ENCODE measurements around the gene WT1.

DNA sequence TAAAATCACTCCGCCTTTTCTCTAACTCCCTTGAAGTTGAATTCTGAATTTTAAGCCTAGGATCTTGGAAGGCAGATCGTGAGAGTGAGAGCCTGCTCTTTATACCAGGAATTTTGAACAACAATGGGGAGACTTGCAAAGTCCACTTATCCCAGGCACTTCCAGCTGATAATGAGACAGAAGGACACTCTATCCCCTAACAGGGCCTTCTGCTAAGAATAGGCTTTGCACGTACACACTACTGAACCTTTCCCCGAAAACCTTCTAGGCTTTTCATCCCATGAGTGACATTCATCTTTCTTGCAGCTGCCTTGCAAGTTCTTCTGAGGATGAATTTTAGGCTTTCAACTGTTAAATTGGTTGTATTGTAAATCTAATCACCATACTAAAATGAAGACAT is 44.0 kb upstream of the WT1 start:
- TF ChIP-seq, protein P1, sequence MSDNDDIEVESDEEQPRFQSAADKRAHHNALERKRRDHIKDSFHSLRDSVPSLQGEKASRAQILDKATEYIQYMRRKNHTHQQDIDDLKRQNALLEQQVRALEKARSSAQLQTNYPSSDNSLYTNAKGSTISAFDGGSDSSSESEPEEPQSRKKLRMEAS (IDR thresholded peaks at IDR 0.05), result no peak
- TF ChIP-seq CEBPB (IDR thresholded peaks at IDR 0.05), result no peak
- TF ChIP-seq RAD21 (IDR thresholded peaks at IDR 0.05; ENCODE audit: low read depth), result no peak
- TF ChIP-seq CREB1 (IDR thresholded peaks at IDR 0.05; ENCODE audit: low read depth), result no peak
- no peak for TF ChIP-seq EP300 (IDR thresholded peaks at IDR 0.05; ENCODE audit: borderline replicate concordance)
- TF ChIP-seq NFIC (IDR thresholded peaks at IDR 0.05), result no peak
- no peak for TF ChIP-seq YY1 (IDR thresholded peaks at IDR 0.05; ENCODE audit: low read depth)
- TF ChIP-seq TAF1 (IDR thresholded peaks at IDR 0.05; ENCODE audit: low read depth), result no peak
- TF ChIP-seq, protein P2, sequence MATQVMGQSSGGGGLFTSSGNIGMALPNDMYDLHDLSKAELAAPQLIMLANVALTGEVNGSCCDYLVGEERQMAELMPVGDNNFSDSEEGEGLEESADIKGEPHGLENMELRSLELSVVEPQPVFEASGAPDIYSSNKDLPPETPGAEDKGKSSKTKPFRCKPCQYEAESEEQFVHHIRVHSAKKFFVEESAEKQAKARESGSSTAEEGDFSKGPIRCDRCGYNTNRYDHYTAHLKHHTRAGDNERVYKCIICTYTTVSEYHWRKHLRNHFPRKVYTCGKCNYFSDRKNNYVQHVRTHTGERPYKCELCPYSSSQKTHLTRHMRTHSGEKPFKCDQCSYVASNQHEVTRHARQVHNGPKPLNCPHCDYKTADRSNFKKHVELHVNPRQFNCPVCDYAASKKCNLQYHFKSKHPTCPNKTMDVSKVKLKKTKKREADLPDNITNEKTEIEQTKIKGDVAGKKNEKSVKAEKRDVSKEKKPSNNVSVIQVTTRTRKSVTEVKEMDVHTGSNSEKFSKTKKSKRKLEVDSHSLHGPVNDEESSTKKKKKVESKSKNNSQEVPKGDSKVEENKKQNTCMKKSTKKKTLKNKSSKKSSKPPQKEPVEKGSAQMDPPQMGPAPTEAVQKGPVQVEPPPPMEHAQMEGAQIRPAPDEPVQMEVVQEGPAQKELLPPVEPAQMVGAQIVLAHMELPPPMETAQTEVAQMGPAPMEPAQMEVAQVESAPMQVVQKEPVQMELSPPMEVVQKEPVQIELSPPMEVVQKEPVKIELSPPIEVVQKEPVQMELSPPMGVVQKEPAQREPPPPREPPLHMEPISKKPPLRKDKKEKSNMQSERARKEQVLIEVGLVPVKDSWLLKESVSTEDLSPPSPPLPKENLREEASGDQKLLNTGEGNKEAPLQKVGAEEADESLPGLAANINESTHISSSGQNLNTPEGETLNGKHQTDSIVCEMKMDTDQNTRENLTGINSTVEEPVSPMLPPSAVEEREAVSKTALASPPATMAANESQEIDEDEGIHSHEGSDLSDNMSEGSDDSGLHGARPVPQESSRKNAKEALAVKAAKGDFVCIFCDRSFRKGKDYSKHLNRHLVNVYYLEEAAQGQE (IDR thresholded peaks at IDR 0.05; ENCODE audit: low read depth), result no peak
- TF ChIP-seq EGR1 (IDR thresholded peaks at IDR 0.05), result no peak
- TF ChIP-seq TCF12 (IDR thresholded peaks at IDR 0.05; ENCODE audit: low read depth), result no peak
- TF ChIP-seq, protein P3, sequence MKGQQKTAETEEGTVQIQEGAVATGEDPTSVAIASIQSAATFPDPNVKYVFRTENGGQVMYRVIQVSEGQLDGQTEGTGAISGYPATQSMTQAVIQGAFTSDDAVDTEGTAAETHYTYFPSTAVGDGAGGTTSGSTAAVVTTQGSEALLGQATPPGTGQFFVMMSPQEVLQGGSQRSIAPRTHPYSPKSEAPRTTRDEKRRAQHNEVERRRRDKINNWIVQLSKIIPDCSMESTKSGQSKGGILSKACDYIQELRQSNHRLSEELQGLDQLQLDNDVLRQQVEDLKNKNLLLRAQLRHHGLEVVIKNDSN (IDR thresholded peaks at IDR 0.05), result no peak
- no peak for TF ChIP-seq TEAD4 (IDR thresholded peaks at IDR 0.05)
